Heart right ventricle (tissue), 16 donors: ENCODE measurements around the gene MAGED1. TPM values are rescaled to one million over a fixed set of nuclear protein-coding genes. Genes with fewer than 3 reads are reported as not detected.

Source experiments
- ATAC-seq, 8 donors: fragments of 200-7000 bp; cut with Tn5 transposase; one replicate each; pipeline ENCODE4 v1.9.1; 2020; ENCODE audit warnings: mild to moderate bottlenecking in 8 of 8, moderate library complexity in 8 of 8, moderate number of reproducible peaks in 1 of 8
- DNase-seq, 2 donors: peaks; one replicate each; pipeline ENCODE4 v3.0.0-alpha.2; 2020
- H3K27ac ChIP-seq, 10 donors: fragments of 200-600 bp; sonication (generic) in 2 of 10; one replicate each; pipeline versions ENCODE4 v1.5.0 to v1.8.0; 2020 to 2022; ENCODE audit warnings: mild to moderate bottlenecking in 3 of 10
- H3K27me3 ChIP-seq, 7 donors: fragments of 200-600 bp; one replicate each; pipeline ENCODE4 v1.8.0; 2021 to 2022; ENCODE audit warnings: mild to moderate bottlenecking in 2 of 7
- H3K36me3 ChIP-seq, 9 donors: fragments of 200-600 bp; sonication (generic) in 1 of 9; one replicate each; pipeline versions ENCODE4 v1.5.0 to v1.8.0; 2020 to 2022; ENCODE audit warnings: mild to moderate bottlenecking in 2 of 9
- H3K4me1 ChIP-seq, 9 donors: fragments of 200-600 bp; sonication (generic) in 1 of 9; one replicate each; pipeline versions ENCODE4 v1.5.0 to v1.8.0; 2020 to 2022; ENCODE audit warnings: mild to moderate bottlenecking in 4 of 9
- H3K4me3 ChIP-seq, 10 donors: fragments of 200-600 bp; sonication (generic) in 2 of 10; one replicate each; pipeline versions ENCODE4 v1.5.0 to v1.8.0; 2020 to 2022; ENCODE audit warnings: mild to moderate bottlenecking in 7 of 10, moderate library complexity in 2 of 10
- H3K9me3 ChIP-seq, 11 donors: fragments of 200-600 bp in 10 of 11; sonication (generic) in 2 of 11; one replicate each; pipeline versions ENCODE4 v1.5.0 to v1.8.0; 2013 to 2022; ENCODE audit warnings: mild to moderate bottlenecking in 2 of 11, control low read depth in 1 of 11, moderate library complexity in 1 of 11
- CTCF ChIP-seq, 9 donors: fragments of 200-600 bp; sonication (generic) in 2 of 9; IDR thresholded peaks; one replicate each; pipeline versions ENCODE4 v1.5.0 to v1.8.0; 2021 to 2022; ENCODE audit warnings: antibody characterized with exemption in 9 of 9, mild to moderate bottlenecking in 5 of 9, moderate library complexity in 1 of 9
- WGBS, 2 donors: extraction: QIAGEN DNeasy Blood & Tissue Kit; methylation state at CpG; one replicate each; pipeline ENCODE4 v1.1.7; 2013; ENCODE audit warnings: inconsistent platforms in 1 of 2; 5-methylcytosine and 5-hydroxymethylcytosine counted together
- intact Hi-C, 10 donors: fragments of 100-400 bp; cut with DNase I; formaldehyde crosslinking; loops; one replicate each; pipeline versions ENCODE4 v1.11.1 to v1.14.2; 2022
- polyA plus RNA-seq, 2 donors: library from polyadenylated mRNA; stranded (reverse); fragments of 200-250 nt; gene quantifications; one replicate each; pipeline ENCODE4 v1.2.3, GENCODE V29; 2013
- total RNA-seq, 10 donors: library from RNA; stranded (reverse); fragmentation: NEBNext Ultra II Directional in 3 of 10; extraction: Animal tissue kit (Norgen Biotek cat#: 25700) in 3 of 10; gene quantifications; one replicate each; pipeline versions ENCODE4 v1.2.1 to v1.2.4, GENCODE V29; 2021 to 2023
- donor health status: Arrhythmogenic right ventricular cardiomyopathy.
- donor health status: ischemic (EF 13 %, LVEDD 7.1; RV severe dilation, severe dysfunction).
- donor health status: healthy with polysubstance abuse.
- donor health status: DM: no; HTN: yes; CAD: no.
- donor health status: DM: no; HTN: no; CAD: no.
- donor health status: ischemic (EF 25% LVEDD 6.9; RV normal size, moderate dysfunction).
- donor health status: ischemic (EF 25% LVEDD 5.7; RV mildly dilated, moderate dysfunction).
- donor health status: healthy.
- donor health status: DM: yes; HTN: yes; CAD: no.
- donor health status: Ischemic cardiomyopathy.
- donor health status: ischemic (EF 35%, LVEDD 5.7; RV mildly dilated, moderate dysfunction).
- donor health status: nonischemic (EF 11% LVEDD 7.7; RV severe dilation, severe dysfunction).
- donor health status: DM: yes; HTN: yes; CAD: no.
- donor health status: PGD.
- donor health status: ischemic (EF 29% LVEDD 5.4; RV normal size, mild dysfunction).
- donor health status: nonischemic (EF 23%, LVEDD 6.1; RV moderate dilation, normal function).

MAGED1 gene
- total and polyA plus RNA-seq, 12 donors: 13.8 to 103 (median 81.1) TPM

- Histone ChIP-seq H3K4me1 (no peaks in the 10 kb centered on the region), H3K9me3 (no peaks in the 10 kb centered on the region), H3K36me3 (no peaks in the 10 kb centered on the region), H3K27ac (no peak overlapping the region), H3K4me3 (no peak overlapping the region), H3K27me3 (peaks cover 0 to 23% (median 0%) of the 10 kb centered on the region in 7 donors)
- no peak for DNase-seq
- intact Hi-C loops: no loop called here
- ATAC-seq: no peak
- 62 to 63% methylated on average over 1 of the region's 1 CpG for WGBS, 2 donors
- TF ChIP-seq CTCF (IDR thresholded peaks at IDR 0.05): no peak
Observed at GRCh38 chrX:51878056-51878455, 15.4 kb upstream of the MAGED1 start.

- Histone ChIP-seq H3K4me3 (no peak overlapping the region), H3K27me3 (peaks cover 0 to 5% (median 0%) of the 10 kb centered on the region in 7 donors), H3K4me1 (peaks cover 0 to 18% (median 0%) of the 10 kb centered on the region in 9 donors), H3K27ac (no peak overlapping the region), H3K36me3 (no peaks in the 10 kb centered on the region), H3K9me3 (peaks cover 0 to 4% (median 0%) of the 10 kb centered on the region in 11 donors)
- DNase-seq (no peak), ATAC-seq (no peak)
- no peak for TF ChIP-seq CTCF (IDR thresholded peaks at IDR 0.05)
- intact Hi-C loops: no loop called here
Observed at GRCh38 chrX:51889851-51890250, 3.6 kb upstream of the MAGED1 start.

GRCh38 chrX:51891245-51891644, 2.2 kb upstream of the MAGED1 start:
- Histone ChIP-seq H3K27me3 (no peaks in the 10 kb centered on the region), H3K27ac (peak overlapping the region in 4 of 10 donors; percentile 25 to 47 (median 40)), H3K36me3 (peaks cover 0 to 3% (median 0%) of the 10 kb centered on the region in 9 donors), H3K4me1 (peaks cover 0 to 29% (median 0%) of the 10 kb centered on the region in 9 donors), H3K4me3 (no peak overlapping the region), H3K9me3 (peaks cover 0 to 4% (median 0%) of the 10 kb centered on the region in 11 donors)
- TF ChIP-seq CTCF (IDR thresholded peaks at IDR 0.05): no peak
- 92 to 98% methylated on average over 1 of the region's 1 CpG for WGBS, 2 donors
- ATAC-seq (no peak), DNase-seq (no peak)
- intact Hi-C loops: no loop called here

- intact Hi-C loops: no loop called here
- H3K9me3 ChIP-seq: peaks cover 0 to 4% (median 0%) of the 10 kb centered on the region in 11 donors
- H3K27me3 ChIP-seq: no peaks in the 10 kb centered on the region
- no peak for TF ChIP-seq CTCF (IDR thresholded peaks at IDR 0.05)
- ATAC-seq (peak in 7 of 8 donors; percentile 3 to 41 (median 20)), DNase-seq (peak in 1 of 2 donors; percentile 41)
- peaks cover 0 to 29% (median 0%) of the 10 kb centered on the region in 9 donors for H3K4me1 ChIP-seq
- H3K36me3 ChIP-seq: peaks cover 0 to 9% (median 0%) of the 10 kb centered on the region in 9 donors
- H3K27ac ChIP-seq: peak overlapping the region in 7 of 10 donors; percentile 9 to 83 (median 68)
- H3K4me3 ChIP-seq: no peak overlapping the region
- 25 to 30% methylated on average over 6 of the region's 6 CpGs for WGBS, 2 donors
Observed at GRCh38 chrX:51891821-51892551, 1.4 kb upstream of the MAGED1 start.
